Suprapubic skin (tissue), 3 donors: ENCODE measurements around the gene LITAF.
"Not testable (repeated sequence)": the region's sequence is repeated elsewhere in the genome, so short reads cannot be mapped to it uniquely, and the experiment has no call there.

Experiments used
- EP300 ChIP-seq: sonication (generic); formaldehyde crosslinking; IDR thresholded peaks from one replicate; pipeline ENCODE4 v1.6.1; 2017; ENCODE audit warnings: antibody characterized with exemption
- POLR2A ChIP-seq, 2 donors: fragments of 450-650 bp; IDR thresholded peaks; one replicate each; pipeline ENCODE4 v1.6.1; 2017; ENCODE audit warnings: antibody characterized with exemption in 2 of 2, mild to moderate bottlenecking in 2 of 2, moderate library complexity in 2 of 2
- TF ChIP-seq, protein P1 (sequence below), 2 donors: fragments of 200-600 bp in 1 of 2; fragments of 450-650 bp in 1 of 2; sonication (generic) in 1 of 2; IDR thresholded peaks; one replicate each; pipeline ENCODE4 v1.5.1; 2016 to 2019; ENCODE audit warnings: antibody characterized with exemption in 2 of 2, mild to moderate bottlenecking in 1 of 2, moderate library complexity in 1 of 2

DNA sequence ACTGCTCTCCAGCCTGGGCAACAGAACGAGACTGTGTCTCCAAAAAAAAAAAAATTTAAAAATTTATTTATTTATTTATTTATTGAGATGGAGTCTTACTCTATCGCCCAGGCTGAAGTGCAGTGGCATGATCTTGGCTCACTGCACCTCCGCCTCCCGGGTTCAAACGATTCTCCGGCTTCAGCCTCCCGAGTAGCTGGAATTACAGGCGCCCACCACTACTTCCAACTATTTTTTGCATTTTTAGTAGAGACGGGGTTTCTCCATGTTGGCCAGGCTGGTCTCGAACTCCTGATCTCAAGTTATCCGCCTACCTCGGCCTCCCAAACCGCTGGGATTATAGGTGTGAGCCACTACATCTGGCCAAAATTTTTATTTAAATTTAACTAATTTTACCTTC lies 73.4 kb downstream of the LITAF start:
- TF ChIP-seq, protein P1, sequence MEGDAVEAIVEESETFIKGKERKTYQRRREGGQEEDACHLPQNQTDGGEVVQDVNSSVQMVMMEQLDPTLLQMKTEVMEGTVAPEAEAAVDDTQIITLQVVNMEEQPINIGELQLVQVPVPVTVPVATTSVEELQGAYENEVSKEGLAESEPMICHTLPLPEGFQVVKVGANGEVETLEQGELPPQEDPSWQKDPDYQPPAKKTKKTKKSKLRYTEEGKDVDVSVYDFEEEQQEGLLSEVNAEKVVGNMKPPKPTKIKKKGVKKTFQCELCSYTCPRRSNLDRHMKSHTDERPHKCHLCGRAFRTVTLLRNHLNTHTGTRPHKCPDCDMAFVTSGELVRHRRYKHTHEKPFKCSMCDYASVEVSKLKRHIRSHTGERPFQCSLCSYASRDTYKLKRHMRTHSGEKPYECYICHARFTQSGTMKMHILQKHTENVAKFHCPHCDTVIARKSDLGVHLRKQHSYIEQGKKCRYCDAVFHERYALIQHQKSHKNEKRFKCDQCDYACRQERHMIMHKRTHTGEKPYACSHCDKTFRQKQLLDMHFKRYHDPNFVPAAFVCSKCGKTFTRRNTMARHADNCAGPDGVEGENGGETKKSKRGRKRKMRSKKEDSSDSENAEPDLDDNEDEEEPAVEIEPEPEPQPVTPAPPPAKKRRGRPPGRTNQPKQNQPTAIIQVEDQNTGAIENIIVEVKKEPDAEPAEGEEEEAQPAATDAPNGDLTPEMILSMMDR (IDR thresholded peaks at IDR 0.05): not testable (repeated sequence)
- not testable (repeated sequence) for TF ChIP-seq EP300; POLR2A (IDR thresholded peaks at IDR 0.05)
